ENCODE measurements around the gene TCAIM.

The TCAIM gene

DNA sequence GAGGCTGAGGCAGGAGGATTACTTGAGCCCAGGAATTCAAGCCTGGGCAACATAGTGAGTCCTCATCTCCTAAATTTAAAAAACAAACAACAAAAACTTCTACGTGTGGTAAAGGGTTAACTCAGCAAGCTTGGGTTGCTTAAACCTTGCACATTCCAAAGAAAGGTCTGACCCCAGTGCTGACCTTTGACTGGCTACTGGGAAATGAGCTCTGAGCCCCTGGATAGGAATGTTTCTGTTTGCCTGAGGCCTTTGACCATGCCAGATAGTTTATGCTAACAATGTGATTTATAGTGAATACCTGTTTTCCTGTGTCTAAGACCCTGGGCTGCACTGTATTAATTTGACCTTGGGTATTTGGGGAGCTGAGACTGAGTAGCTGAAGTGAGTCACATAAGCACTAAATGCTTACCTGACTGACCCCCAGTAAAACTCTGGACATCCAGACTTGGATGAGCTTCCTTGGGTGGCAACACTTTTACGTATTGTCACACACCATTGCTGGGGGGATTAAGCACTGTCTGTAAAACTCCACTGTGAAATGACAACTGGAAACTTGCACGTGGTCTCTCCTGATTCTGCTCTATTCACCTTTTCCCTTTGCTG, 20.7 kb downstream of the TCAIM start:
- no peak overlapping the region for H3K4me3 ChIP-seq (replicated peaks; ENCODE audit: low read depth, low read length)
- DNase-seq (ENCODE audit: extremely low read depth, low read depth): no peak
- TF ChIP-seq, protein P1, sequence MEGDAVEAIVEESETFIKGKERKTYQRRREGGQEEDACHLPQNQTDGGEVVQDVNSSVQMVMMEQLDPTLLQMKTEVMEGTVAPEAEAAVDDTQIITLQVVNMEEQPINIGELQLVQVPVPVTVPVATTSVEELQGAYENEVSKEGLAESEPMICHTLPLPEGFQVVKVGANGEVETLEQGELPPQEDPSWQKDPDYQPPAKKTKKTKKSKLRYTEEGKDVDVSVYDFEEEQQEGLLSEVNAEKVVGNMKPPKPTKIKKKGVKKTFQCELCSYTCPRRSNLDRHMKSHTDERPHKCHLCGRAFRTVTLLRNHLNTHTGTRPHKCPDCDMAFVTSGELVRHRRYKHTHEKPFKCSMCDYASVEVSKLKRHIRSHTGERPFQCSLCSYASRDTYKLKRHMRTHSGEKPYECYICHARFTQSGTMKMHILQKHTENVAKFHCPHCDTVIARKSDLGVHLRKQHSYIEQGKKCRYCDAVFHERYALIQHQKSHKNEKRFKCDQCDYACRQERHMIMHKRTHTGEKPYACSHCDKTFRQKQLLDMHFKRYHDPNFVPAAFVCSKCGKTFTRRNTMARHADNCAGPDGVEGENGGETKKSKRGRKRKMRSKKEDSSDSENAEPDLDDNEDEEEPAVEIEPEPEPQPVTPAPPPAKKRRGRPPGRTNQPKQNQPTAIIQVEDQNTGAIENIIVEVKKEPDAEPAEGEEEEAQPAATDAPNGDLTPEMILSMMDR (IDR thresholded peaks at IDR 0.05; ENCODE audit: low read depth, low read length, missing control alignments): no peak

DNA sequence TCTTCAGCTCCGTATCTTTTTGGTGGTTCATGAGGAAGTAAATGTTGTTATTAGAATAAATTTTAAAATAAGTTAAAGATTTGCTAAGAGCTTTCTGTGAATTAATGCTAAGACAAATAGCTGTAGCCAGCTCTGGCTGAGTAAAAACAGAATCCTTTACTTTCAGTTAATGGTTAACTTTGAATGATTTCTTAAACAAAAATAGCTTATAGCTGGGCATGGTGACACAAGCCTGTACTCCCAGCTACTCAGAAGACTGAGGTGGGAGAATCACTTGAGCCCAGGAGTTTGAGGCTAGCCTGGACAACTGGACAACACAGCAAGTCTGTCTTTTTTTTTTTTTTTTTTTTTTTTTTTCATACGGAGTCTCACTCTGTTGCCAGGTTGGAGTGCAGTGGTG, 25.0 kb downstream of the TCAIM start:
- H3K4me3 ChIP-seq (replicated peaks; ENCODE audit: low read depth, low read length): no peak overlapping the region
- DNase-seq (ENCODE audit: extremely low read depth, low read depth): no peak

DNA sequence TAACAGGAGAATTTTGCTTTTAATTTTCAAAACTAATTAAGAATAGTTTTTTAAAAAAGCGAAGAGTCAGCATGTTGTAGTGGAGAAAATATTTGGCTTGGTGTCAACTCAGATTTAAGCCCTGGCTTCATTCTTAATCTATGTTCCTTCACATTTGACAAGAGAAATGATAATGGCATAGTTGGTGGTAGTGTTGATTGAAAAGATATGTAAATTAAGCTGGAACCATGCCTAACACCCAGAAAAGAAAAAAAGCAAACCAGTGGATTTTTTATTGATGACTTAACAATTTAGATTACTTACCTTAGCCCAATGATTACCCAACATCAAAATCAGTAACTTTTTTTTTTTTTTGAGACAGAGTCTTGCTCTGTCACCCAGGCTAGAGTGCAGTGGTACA, 27.4 kb downstream of the TCAIM start:
- H3K4me3 ChIP-seq (replicated peaks; ENCODE audit: low read depth, low read length): no peak overlapping the region
- TF ChIP-seq, protein P1 (IDR thresholded peaks at IDR 0.05; ENCODE audit: low read depth, low read length, missing control alignments): no peak
- no peak for DNase-seq (ENCODE audit: extremely low read depth, low read depth)

More for the DNA sequence above, 25.0 kb downstream of the TCAIM start:
- TF ChIP-seq, protein P1 (IDR thresholded peaks at IDR 0.05; ENCODE audit: low read depth, low read length, missing control alignments): no peak

DNA sequence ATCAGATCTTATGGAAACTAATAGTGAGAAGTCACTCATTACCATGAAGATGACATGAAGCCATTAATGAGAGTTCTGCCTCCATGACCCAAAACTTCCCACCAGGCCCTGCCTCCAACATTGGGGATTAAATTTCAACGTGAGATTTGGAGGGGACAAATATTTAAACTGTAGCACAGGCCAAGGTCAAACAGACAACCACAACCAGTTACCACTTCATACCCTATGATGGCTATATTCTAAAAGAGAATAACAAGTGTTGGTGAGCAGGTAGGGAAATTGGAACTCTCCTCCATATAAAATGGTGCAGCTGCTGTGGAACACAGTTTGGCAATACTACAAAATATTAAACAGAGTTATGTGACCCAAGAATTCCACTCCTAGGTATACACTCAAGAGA, 36.9 kb downstream of the TCAIM start:
- DNase-seq (ENCODE audit: extremely low read depth, low read depth): no peak
- H3K4me3 ChIP-seq (replicated peaks; ENCODE audit: low read depth, low read length): no peak overlapping the region
- TF ChIP-seq, protein P1 (IDR thresholded peaks at IDR 0.05; ENCODE audit: low read depth, low read length, missing control alignments): no peak

DNA sequence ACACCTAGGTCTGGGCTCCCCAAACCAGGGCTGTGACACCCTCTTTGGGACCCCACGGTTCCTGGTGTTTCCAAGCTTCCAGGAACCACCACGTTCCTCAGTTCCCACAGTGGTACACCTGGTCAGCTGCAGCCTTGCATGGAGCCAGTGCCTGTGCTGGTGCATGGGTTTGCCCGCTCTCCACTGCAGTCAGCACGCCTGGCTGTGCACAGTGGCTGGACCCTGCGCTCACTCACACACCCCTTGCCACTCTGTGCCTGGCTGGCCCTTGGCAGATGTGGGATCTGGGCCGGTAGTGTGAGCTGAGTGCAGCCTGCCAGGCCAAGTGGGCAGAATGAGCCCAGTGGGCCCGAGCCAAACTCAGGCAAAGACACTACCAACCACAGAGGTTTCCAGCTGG, 48.8 kb downstream of the TCAIM start:
- no peak for DNase-seq (ENCODE audit: extremely low read depth, low read depth)
- TF ChIP-seq, protein P1 (IDR thresholded peaks at IDR 0.05; ENCODE audit: low read depth, low read length, missing control alignments): no peak
- no peak overlapping the region for H3K4me3 ChIP-seq (replicated peaks; ENCODE audit: low read depth, low read length)

DNA sequence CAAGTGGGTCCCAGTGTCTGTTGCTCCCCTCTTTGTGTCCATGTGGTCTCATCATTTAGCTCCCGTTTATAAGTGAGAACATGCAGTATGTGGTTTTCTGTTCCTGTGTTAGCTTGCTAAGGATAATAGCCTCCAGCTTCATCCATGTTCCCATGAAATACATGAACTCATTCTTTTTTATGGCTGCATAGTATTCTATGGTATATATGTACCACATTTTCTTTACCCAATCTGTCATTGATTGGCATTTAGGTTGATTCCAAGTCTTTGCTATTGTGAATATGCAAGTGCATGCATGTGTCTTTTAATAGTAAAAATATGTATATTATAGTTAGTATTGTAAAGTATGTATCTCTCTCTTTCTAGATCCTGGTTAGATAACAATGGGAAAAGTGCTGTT, 53.9 kb downstream of the TCAIM start:
- H3K4me3 ChIP-seq (replicated peaks; ENCODE audit: low read depth, low read length): no peak overlapping the region
- DNase-seq (ENCODE audit: extremely low read depth, low read depth): no peak
- TF ChIP-seq, protein P1 (IDR thresholded peaks at IDR 0.05; ENCODE audit: low read depth, low read length, missing control alignments): no peak

DNA sequence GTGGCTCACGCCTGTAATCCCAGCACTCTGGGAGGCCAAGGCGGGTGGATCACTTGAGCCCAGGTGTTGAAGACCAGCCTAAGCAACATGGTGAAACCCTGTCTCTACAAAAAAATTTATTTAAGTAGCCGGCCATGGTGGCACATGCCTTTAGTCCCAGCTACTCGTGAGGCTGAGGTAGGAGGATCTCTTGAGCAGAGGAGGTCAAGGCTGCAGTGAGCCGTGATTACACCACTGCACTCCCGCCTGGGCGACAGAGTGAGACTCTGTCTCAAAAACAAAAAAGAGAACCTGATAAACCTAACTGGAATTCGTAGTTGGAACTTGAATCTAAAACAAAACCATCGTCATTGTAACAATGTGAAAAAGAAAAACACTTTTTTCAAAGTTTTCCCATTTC, 57.1 kb downstream of the TCAIM start:
- TF ChIP-seq, protein P1 (IDR thresholded peaks at IDR 0.05; ENCODE audit: low read depth, low read length, missing control alignments): no peak
- H3K4me3 ChIP-seq (replicated peaks; ENCODE audit: low read depth, low read length): no peak overlapping the region
- DNase-seq (ENCODE audit: extremely low read depth, low read depth): no peak
